WTC11 (cell line): Measurements from ENCODE around the gene VWA7.

Source experiments
- JUN ChIP-seq: sonication (generic); formaldehyde crosslinking; IDR thresholded peaks from 2 replicates; pipeline ENCODE4 v1.8.0; 2023; ENCODE audit warnings: mild to moderate bottlenecking, missing genetic modification reagents
- TEAD1 ChIP-seq: sonication (generic); formaldehyde crosslinking; IDR thresholded peaks from 2 replicates; pipeline ENCODE4 v1.8.0; 2022; ENCODE audit warnings: mild to moderate bottlenecking, missing genetic modification reagents
- TF ChIP-seq, protein P1 (sequence below): fragments of 200-600 bp; IDR thresholded peaks from 2 replicates; pipeline ENCODE4 v1.8.0; 2022; ENCODE audit warnings: antibody characterized with exemption
- TF ChIP-seq, protein P2 (sequence below): sonication (generic); formaldehyde crosslinking; conservative IDR thresholded peaks from 2 replicates; pipeline ENCODE4 v1.8.1; 2022; ENCODE audit warnings: mild to moderate bottlenecking, missing genetic modification reagents
- TF ChIP-seq, protein P3 (sequence below): sonication (generic); formaldehyde crosslinking; IDR thresholded peaks from 2 replicates; pipeline ENCODE4 v1.8.1; 2023; ENCODE audit warnings: mild to moderate bottlenecking, moderate library complexity, missing genetic modification reagents
- TF ChIP-seq, protein P4 (sequence below): sonication (generic); formaldehyde crosslinking; conservative IDR thresholded peaks from 2 replicates; pipeline ENCODE4 v1.8.1; 2023; ENCODE audit warnings: mild to moderate bottlenecking, low read depth, missing genetic modification reagents, moderate library complexity

DNA sequence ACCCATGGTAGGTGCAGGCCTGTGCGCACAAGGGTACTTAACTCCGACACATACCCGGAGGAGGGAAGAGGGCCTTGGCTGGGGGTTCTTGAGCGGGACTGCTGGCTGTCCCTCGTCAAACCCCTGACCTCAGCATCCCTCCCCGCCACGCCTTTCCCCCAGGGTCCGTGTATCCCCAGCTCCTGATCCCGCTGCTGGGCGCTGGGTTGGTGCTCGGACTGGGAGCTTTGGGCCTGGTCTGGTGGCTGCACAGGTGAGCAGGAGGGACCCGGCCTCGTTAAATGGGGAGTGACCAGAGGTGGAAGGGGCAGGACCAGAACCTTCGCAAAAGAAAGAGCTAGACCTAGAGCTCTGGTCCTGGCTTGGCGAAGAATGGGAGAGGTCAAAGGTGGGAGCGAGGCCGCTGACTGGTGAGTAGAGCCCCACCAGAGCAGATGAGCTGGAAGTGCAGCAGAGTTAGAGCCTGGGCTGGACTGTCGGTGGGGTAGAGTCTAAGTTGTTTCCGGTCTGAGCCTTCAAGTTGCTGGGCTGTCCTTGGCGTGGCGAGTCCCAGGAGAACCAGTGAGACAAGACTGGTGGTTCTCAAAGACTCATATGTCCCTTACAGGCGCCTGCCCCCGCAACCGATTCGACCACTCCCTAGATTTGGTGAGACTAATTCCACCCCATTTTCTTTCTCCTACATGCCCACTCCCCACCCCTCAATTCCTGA is 53.0 kb downstream of the VWA7 start:
- TF ChIP-seq, protein P1, sequence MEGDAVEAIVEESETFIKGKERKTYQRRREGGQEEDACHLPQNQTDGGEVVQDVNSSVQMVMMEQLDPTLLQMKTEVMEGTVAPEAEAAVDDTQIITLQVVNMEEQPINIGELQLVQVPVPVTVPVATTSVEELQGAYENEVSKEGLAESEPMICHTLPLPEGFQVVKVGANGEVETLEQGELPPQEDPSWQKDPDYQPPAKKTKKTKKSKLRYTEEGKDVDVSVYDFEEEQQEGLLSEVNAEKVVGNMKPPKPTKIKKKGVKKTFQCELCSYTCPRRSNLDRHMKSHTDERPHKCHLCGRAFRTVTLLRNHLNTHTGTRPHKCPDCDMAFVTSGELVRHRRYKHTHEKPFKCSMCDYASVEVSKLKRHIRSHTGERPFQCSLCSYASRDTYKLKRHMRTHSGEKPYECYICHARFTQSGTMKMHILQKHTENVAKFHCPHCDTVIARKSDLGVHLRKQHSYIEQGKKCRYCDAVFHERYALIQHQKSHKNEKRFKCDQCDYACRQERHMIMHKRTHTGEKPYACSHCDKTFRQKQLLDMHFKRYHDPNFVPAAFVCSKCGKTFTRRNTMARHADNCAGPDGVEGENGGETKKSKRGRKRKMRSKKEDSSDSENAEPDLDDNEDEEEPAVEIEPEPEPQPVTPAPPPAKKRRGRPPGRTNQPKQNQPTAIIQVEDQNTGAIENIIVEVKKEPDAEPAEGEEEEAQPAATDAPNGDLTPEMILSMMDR, result no peak
- TF ChIP-seq, protein P2, sequence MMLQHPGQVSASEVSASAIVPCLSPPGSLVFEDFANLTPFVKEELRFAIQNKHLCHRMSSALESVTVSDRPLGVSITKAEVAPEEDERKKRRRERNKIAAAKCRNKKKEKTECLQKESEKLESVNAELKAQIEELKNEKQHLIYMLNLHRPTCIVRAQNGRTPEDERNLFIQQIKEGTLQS (CRISPR knock-in tag), result no peak
- TF ChIP-seq JUN (CRISPR knock-in tag), result no peak
- TF ChIP-seq, protein P3, sequence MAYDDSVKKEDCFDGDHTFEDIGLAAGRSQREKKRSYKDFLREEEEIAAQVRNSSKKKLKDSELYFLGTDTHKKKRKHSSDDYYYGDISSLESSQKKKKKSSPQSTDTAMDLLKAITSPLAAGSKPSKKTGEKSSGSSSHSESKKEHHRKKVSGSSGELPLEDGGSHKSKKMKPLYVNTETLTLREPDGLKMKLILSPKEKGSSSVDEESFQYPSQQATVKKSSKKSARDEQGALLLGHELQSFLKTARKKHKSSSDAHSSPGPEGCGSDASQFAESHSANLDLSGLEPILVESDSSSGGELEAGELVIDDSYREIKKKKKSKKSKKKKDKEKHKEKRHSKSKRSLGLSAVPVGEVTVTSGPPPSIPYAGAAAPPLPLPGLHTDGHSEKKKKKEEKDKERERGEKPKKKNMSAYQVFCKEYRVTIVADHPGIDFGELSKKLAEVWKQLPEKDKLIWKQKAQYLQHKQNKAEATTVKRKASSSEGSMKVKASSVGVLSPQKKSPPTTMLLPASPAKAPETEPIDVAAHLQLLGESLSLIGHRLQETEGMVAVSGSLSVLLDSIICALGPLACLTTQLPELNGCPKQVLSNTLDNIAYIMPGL (CRISPR knock-in tag), result no peak
- TF ChIP-seq, protein P4, sequence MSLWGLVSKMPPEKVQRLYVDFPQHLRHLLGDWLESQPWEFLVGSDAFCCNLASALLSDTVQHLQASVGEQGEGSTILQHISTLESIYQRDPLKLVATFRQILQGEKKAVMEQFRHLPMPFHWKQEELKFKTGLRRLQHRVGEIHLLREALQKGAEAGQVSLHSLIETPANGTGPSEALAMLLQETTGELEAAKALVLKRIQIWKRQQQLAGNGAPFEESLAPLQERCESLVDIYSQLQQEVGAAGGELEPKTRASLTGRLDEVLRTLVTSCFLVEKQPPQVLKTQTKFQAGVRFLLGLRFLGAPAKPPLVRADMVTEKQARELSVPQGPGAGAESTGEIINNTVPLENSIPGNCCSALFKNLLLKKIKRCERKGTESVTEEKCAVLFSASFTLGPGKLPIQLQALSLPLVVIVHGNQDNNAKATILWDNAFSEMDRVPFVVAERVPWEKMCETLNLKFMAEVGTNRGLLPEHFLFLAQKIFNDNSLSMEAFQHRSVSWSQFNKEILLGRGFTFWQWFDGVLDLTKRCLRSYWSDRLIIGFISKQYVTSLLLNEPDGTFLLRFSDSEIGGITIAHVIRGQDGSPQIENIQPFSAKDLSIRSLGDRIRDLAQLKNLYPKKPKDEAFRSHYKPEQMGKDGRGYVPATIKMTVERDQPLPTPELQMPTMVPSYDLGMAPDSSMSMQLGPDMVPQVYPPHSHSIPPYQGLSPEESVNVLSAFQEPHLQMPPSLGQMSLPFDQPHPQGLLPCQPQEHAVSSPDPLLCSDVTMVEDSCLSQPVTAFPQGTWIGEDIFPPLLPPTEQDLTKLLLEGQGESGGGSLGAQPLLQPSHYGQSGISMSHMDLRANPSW (CRISPR knock-in tag), result no peak
- TF ChIP-seq TEAD1 (CRISPR knock-in tag), result no peak
